ENCODE data around the gene IFNK.
"Not testable (repeated sequence)": the region's sequence is repeated elsewhere in the genome, so short reads cannot be mapped to it uniquely, and the experiment has no call there.

The IFNK gene

GRCh38 chr9:27495480-27496134, 28.5 kb upstream of the IFNK start:
- DNase-seq (ENCODE audit: low read depth), result no peak
- TF ChIP-seq, protein P1, sequence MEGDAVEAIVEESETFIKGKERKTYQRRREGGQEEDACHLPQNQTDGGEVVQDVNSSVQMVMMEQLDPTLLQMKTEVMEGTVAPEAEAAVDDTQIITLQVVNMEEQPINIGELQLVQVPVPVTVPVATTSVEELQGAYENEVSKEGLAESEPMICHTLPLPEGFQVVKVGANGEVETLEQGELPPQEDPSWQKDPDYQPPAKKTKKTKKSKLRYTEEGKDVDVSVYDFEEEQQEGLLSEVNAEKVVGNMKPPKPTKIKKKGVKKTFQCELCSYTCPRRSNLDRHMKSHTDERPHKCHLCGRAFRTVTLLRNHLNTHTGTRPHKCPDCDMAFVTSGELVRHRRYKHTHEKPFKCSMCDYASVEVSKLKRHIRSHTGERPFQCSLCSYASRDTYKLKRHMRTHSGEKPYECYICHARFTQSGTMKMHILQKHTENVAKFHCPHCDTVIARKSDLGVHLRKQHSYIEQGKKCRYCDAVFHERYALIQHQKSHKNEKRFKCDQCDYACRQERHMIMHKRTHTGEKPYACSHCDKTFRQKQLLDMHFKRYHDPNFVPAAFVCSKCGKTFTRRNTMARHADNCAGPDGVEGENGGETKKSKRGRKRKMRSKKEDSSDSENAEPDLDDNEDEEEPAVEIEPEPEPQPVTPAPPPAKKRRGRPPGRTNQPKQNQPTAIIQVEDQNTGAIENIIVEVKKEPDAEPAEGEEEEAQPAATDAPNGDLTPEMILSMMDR (IDR thresholded peaks at IDR 0.05; ENCODE audit: low read depth, low read length, missing control alignments), result no peak
- no peak overlapping the region for H3K4me3 ChIP-seq (ENCODE audit: low read depth, low read length)

DNA sequence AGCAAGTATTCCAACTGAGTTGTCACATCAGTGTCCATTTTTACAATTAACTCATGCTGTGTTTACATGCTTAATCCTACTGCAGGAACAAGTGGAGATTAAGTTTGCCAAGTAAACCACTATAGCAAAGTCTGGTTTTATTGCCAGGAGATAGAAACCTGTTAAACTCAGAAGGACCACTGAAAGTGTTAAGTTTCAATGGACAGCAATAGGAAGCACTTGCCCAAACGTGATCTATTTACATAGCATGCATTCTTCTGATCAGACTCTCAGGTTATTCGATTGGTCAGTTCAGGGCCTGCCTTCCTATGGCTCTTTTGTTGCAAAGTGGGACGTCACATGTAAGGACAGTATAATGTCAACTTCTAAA, 28.0 kb upstream of the IFNK start:
- TF ChIP-seq, protein P1 (IDR thresholded peaks at IDR 0.05; ENCODE audit: low read depth, low read length, missing control alignments), result no peak
- H3K4me3 ChIP-seq (ENCODE audit: low read depth, low read length), result no peak overlapping the region

DNA sequence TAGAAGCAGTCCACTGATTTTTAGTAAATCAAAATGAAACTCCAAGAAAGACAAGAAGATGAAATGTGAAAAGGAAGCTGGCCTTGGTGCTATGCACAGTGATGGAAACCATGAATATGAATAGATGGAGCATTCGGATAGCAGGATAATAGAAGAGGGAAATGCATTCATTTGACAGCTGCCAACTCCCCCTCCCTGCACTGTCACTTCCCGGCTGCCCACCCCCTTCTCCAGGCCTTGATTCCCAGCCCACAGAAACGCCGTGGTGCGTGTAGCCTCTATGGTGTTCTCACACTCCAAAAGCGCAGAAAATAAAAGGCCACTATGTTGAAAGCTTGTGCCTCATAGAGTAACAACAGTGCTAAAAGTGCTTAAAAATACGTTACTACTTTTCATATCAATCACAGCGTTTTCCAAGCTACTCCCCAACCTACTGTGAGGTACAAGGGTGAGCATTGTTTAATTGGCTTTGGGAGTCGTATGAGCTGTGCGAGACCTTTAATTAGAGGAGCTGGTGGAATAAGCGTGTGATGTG, 26.1 kb upstream of the IFNK start:
- TF ChIP-seq, protein P1 (IDR thresholded peaks at IDR 0.05; ENCODE audit: low read depth, low read length, missing control alignments), result no peak

More for the DNA sequence above, 28.0 kb upstream of the IFNK start:
- no peak for DNase-seq (ENCODE audit: low read depth)

DNA sequence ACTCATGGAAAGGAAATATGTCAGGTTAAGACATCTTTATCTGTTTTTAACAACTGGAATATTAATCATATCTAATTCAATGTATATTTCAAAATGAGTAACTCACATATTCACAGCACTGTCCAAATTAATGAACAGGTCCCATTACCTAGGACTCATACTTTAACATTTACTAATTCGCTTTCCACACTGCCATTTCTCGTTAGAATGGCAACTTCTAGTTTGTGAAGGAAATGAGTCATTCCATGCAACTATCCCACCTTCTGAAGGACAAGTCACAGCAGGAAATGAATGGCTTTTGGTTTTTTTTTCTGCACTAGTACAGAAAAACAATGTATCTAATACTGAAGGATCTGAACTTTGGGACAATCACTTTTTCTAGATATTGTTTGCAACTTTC, 24.6 kb upstream of the IFNK start:
- TF ChIP-seq, protein P1 (IDR thresholded peaks at IDR 0.05; ENCODE audit: low read depth, low read length, missing control alignments), result no peak
- no peak overlapping the region for H3K4me3 ChIP-seq (ENCODE audit: low read depth, low read length)
- DNase-seq (ENCODE audit: low read depth), result no peak

More for the DNA sequence above, 26.1 kb upstream of the IFNK start:
- H3K4me3 ChIP-seq (ENCODE audit: low read depth, low read length), result no peak overlapping the region
- DNase-seq (ENCODE audit: low read depth), result no peak

DNA sequence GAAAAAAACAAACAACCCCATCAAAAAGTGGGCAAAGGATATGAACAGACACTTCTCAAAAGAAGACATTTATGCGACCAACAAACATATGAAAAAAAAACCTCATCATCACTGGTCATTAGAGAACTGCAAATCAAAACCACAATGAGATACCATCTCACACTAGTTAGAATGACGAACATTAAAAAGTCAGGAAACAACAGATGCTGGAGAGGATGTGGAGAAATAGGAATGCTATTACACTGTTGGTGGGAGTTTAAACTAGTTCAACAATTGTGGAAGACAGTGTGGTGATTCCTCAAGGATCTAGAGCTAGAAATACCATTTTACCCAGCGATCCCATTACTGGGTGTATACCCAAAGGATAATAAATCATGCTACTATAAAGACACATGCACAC, 23.2 kb upstream of the IFNK start:
- DNase-seq (ENCODE audit: low read depth); H3K4me3 ChIP-seq (ENCODE audit: low read depth, low read length): not testable (repeated sequence)

DNA sequence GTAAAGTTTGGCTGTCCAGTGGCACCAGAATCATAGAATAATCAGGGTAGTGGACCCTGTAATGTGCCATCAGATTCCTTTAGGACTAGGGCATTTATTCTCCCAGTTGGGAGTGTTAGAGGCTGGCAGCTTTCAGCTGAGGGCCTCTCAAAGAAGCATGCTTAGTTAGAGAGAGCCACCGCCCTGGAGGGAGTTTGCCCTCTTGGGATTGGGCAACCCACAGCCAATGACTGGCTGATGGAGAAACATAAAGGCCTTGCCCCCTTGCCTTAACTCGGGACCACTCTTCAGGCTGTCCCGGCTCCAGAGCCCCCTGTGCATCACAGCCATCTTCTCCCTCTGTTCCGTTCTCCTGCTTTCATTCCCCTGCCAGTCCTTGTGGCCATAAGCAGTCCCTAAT, 20.5 kb upstream of the IFNK start:
- TF ChIP-seq, protein P1 (IDR thresholded peaks at IDR 0.05; ENCODE audit: low read depth, low read length, missing control alignments), result no peak
- H3K4me3 ChIP-seq (ENCODE audit: low read depth, low read length), result no peak overlapping the region
- no peak for DNase-seq (ENCODE audit: low read depth)

GRCh38 chr9:27504259-27504658, 19.8 kb upstream of the IFNK start:
- H3K4me3 ChIP-seq (ENCODE audit: low read depth, low read length), result no peak overlapping the region
- TF ChIP-seq, protein P1 (IDR thresholded peaks at IDR 0.05; ENCODE audit: low read depth, low read length, missing control alignments), result no peak
- no peak for DNase-seq (ENCODE audit: low read depth)

Data from GM12864 (cell line).